Stomach (tissue), 4 donors: ENCODE data around the gene TMEM42.

Experiments
- EP300 ChIP-seq: sonication (generic); formaldehyde crosslinking; IDR thresholded peaks from one replicate; pipeline ENCODE4 v1.6.1; 2017; ENCODE audit warnings: antibody characterized with exemption
- POLR2A ChIP-seq, 4 donors: fragments of 450-650 bp; IDR thresholded peaks; one replicate each; pipeline ENCODE4 v1.6.1; 2016; ENCODE audit warnings: antibody characterized with exemption in 4 of 4, control low read depth in 2 of 4, mild to moderate bottlenecking in 1 of 4, moderate library complexity in 1 of 4
- POLR2AphosphoS5 ChIP-seq, 3 donors: sonication (generic); formaldehyde crosslinking; IDR thresholded peaks; one replicate each; pipeline ENCODE4 v1.6.1; 2016; ENCODE audit warnings: antibody characterized with exemption in 3 of 3
- TF ChIP-seq, protein P1 (sequence below), 7 experiments: fragments of 450-650 bp in 4 of 7; fragments of 200-600 bp in 3 of 7; sonication (generic) in 3 of 7; IDR thresholded peaks; one replicate each; pipeline ENCODE4 v1.5.1; 2016 to 2019; ENCODE audit warnings: antibody characterized with exemption in 7 of 7, control low read depth in 2 of 7, mild to moderate bottlenecking in 1 of 7

DNA sequence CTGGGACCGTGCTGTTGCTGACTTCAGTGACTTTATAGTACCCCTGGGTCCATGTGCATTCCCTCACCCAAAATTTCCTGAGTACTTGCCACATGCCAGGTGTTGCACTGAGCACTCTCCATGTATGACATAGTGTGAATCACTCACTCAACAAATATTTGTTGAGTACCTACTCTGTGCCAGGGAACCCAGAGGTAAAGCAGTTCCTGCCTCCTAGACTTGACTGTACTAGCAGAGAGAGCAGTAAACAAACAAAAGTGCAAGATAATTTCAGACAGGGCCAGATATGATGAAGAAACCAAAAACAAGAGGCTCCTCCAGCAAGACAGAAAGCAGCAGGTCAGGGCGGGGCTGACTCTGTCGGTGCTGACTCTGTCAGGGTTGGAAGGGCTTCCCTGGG, 24.8 kb downstream of the TMEM42 start:
- TF ChIP-seq, protein P1, sequence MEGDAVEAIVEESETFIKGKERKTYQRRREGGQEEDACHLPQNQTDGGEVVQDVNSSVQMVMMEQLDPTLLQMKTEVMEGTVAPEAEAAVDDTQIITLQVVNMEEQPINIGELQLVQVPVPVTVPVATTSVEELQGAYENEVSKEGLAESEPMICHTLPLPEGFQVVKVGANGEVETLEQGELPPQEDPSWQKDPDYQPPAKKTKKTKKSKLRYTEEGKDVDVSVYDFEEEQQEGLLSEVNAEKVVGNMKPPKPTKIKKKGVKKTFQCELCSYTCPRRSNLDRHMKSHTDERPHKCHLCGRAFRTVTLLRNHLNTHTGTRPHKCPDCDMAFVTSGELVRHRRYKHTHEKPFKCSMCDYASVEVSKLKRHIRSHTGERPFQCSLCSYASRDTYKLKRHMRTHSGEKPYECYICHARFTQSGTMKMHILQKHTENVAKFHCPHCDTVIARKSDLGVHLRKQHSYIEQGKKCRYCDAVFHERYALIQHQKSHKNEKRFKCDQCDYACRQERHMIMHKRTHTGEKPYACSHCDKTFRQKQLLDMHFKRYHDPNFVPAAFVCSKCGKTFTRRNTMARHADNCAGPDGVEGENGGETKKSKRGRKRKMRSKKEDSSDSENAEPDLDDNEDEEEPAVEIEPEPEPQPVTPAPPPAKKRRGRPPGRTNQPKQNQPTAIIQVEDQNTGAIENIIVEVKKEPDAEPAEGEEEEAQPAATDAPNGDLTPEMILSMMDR (IDR thresholded peaks at IDR 0.05) = no peak
- TF ChIP-seq POLR2AphosphoS5 (IDR thresholded peaks at IDR 0.05) (no peak), POLR2A (IDR thresholded peaks at IDR 0.05) (no peak), EP300 (no peak)
